IMR-90 (cell line): ENCODE data around the gene OR8J1. TPM values are rescaled to one million over a fixed set of nuclear protein-coding genes. Genes with fewer than 3 reads are reported as not detected.

ENCODE experiments used
- ATAC-seq: fragments of 200-7000 bp; cut with Tn5 transposase; 2 replicates; pipeline ENCODE4 v1.9.1; 2020; ENCODE audit warnings: low read depth, mild to moderate bottlenecking, moderate library complexity
- BruUV-seq: library from RNA; stranded (reverse); fragments of 400-500 nt; replicated peaks from 2 replicates; lab custom pipeline; 2021; lab: Mats Ljungman, UMichigan
- CTCF ChIA-PET: fragments of 300-600 bp; formaldehyde crosslinking; extraction: SDS; loops from one replicate; lab custom pipeline; 2021; ENCODE audit warnings: antibody characterized with exemption; lab: Yijun Ruan, JAX
- POLR2A ChIA-PET: fragments of 300-600 bp; sonication (Branson Sonifier 250); formaldehyde crosslinking; loops from one replicate; lab custom pipeline; 2022; ENCODE audit warnings: antibody characterized with exemption; ENCODE audit not compliant: unreplicated experiment; lab: Charles Lee
- DNase-seq: peaks from one replicate; pipeline ENCODE4 v3.0.0; 2013
- H2AFZ ChIP-seq: replicated peaks from 2 replicates; pipeline ENCODE3; 2013; ENCODE audit warnings: low read length, mild to moderate bottlenecking; ENCODE audit not compliant: poor library complexity
- H2AK5ac ChIP-seq: 2 replicates; pipeline ENCODE4 v1.6.1; 2013; ENCODE audit warnings: low read depth, low read length, inconsistent platforms
- H2AK9ac ChIP-seq: replicated peaks from 2 replicates; pipeline ENCODE3; 2013; ENCODE audit warnings: mild to moderate bottlenecking, low read depth, low read length, moderate library complexity; ENCODE audit not compliant: poor library complexity
- H2BK120ac ChIP-seq: 2 replicates; pipeline ENCODE4 v1.6.1; 2013; ENCODE audit warnings: low read depth, low read length, inconsistent platforms
- H2BK15ac ChIP-seq: 3 replicates; pipeline ENCODE4 v1.6.1; 2013; ENCODE audit warnings: low read depth, low read length, inconsistent platforms
- H2BK20ac ChIP-seq: 2 replicates; pipeline ENCODE4 v1.6.1; 2013; ENCODE audit warnings: low read depth, mild to moderate bottlenecking, inconsistent platforms, low read length, moderate library complexity
- H2BK5ac ChIP-seq: 2 replicates; pipeline ENCODE4 v1.6.1; 2013; ENCODE audit warnings: mild to moderate bottlenecking, low read depth, low read length, inconsistent platforms; ENCODE audit not compliant: poor library complexity, severe bottlenecking
- H3K14ac ChIP-seq: replicated peaks from 2 replicates; pipeline ENCODE4 v1.6.1; 2013; ENCODE audit warnings: low read depth, low read length, inconsistent platforms
- H3K18ac ChIP-seq: 2 replicates; pipeline ENCODE4 v1.6.1; 2013; ENCODE audit warnings: low read depth, low read length, control low read depth
- H3K23ac ChIP-seq: 2 replicates; pipeline ENCODE4 v1.6.1; 2013; ENCODE audit warnings: low read depth, low read length, inconsistent platforms
- H3K27ac ChIP-seq: 2 replicates; pipeline ENCODE4 v1.5.1; 2013; ENCODE audit warnings: mild to moderate bottlenecking, control low read depth, low read length; ENCODE audit not compliant: insufficient read depth
- H3K27me3 ChIP-seq: 2 replicates; pipeline ENCODE4 v1.6.1; 2013; ENCODE audit warnings: low read length; ENCODE audit not compliant: control insufficient read depth, insufficient read depth
- H3K36me3 ChIP-seq: 2 replicates; pipeline ENCODE4 v1.6.1; 2013; ENCODE audit warnings: low read length, mixed read lengths; ENCODE audit not compliant: control insufficient read depth, insufficient read depth
- H3K4ac ChIP-seq: 2 replicates; pipeline ENCODE4 v1.6.1; 2013; ENCODE audit warnings: low read depth, low read length, inconsistent platforms
- H3K4me1 ChIP-seq: 2 replicates; pipeline ENCODE4 v1.6.1; 2013; ENCODE audit warnings: low read length, mixed read lengths; ENCODE audit not compliant: control insufficient read depth, insufficient read depth
- H3K4me2 ChIP-seq: 2 replicates; pipeline ENCODE4 v1.6.1; 2013; ENCODE audit warnings: low read depth, mild to moderate bottlenecking, control low read depth, low read length, moderate library complexity
- H3K4me3 ChIP-seq: 2 replicates; pipeline ENCODE4 v1.5.1; 2013; ENCODE audit warnings: low read depth, mild to moderate bottlenecking, control low read depth, low read length, moderate library complexity; ENCODE audit not compliant: insufficient read depth
- H3K56ac ChIP-seq: 2 replicates; pipeline ENCODE4 v1.6.1; 2013; ENCODE audit warnings: low read length, inconsistent platforms; ENCODE audit not compliant: insufficient read depth; ENCODE audit errors: extremely low read depth
- H3K79me1 ChIP-seq, 2 experiments: 2 replicates each; pipeline ENCODE4 v1.6.1; 2013; ENCODE audit warnings: low read length in 2 of 2, inconsistent platforms in 1 of 2, low read depth in 1 of 2
- H3K9ac ChIP-seq: 2 replicates; pipeline ENCODE4 v1.6.1; 2013; ENCODE audit warnings: low read depth, low read length, control low read depth
- H3K9me1 ChIP-seq: 2 replicates; pipeline ENCODE4 v1.6.1; 2013; ENCODE audit warnings: low read length, inconsistent platforms; ENCODE audit not compliant: insufficient read depth
- H3K9me3 ChIP-seq: 2 replicates; pipeline ENCODE4 v1.6.1; 2013; ENCODE audit warnings: low read length; ENCODE audit not compliant: control insufficient read depth, insufficient read depth
- H4K20me1 ChIP-seq: 2 replicates; pipeline ENCODE4 v1.6.1; 2013; ENCODE audit warnings: low read length, inconsistent platforms; ENCODE audit not compliant: insufficient read depth
- H4K5ac ChIP-seq: 2 replicates; pipeline ENCODE4 v1.6.1; 2013; ENCODE audit warnings: mild to moderate bottlenecking, low read depth, low read length, control low read depth
- H4K8ac ChIP-seq, 2 experiments: 2 replicates each; pipeline ENCODE4 v1.6.1; 2013; ENCODE audit warnings: low read depth in 2 of 2, low read length in 2 of 2, control low read depth in 1 of 2, inconsistent platforms in 1 of 2
- H4K91ac ChIP-seq: 2 replicates; pipeline ENCODE4 v1.6.1; 2013; ENCODE audit warnings: low read depth, low read length, inconsistent platforms; ENCODE audit not compliant: insufficient read depth
- BHLHE40 ChIP-seq: fragments of 150-350 bp; IDR thresholded peaks from 2 replicates; pipeline ENCODE4 v1.6.1; 2016; ENCODE audit warnings: mild to moderate bottlenecking, low read depth, low read length
- CHD1 ChIP-seq: IDR thresholded peaks from 2 replicates; pipeline ENCODE4 v1.6.1; 2012; ENCODE audit warnings: low read depth, low read length, improper control_type of control experiment
- CTCF ChIP-seq: conservative IDR thresholded peaks from 2 replicates; pipeline ENCODE4 v1.5.1; 2012; ENCODE audit warnings: mild to moderate bottlenecking, low read depth, low read length, improper control_type of control experiment
- ELK1 ChIP-seq: fragments of 150-350 bp; IDR thresholded peaks from 2 replicates; pipeline ENCODE4 v1.6.1; 2016; ENCODE audit warnings: low read depth, mild to moderate bottlenecking, low read length, moderate library complexity, borderline replicate concordance
- MXI1 ChIP-seq: IDR thresholded peaks from 2 replicates; pipeline ENCODE4 v1.6.1; 2012; ENCODE audit warnings: low read depth, mild to moderate bottlenecking, low read length, moderate library complexity, borderline replicate concordance
- RFX5 ChIP-seq: IDR thresholded peaks from 2 replicates; pipeline ENCODE4 v1.8.0; 2012; ENCODE audit warnings: low read depth, mild to moderate bottlenecking, low read length, moderate library complexity
- SMC3 ChIP-seq: fragments of 150-350 bp; IDR thresholded peaks from 2 replicates; pipeline ENCODE4 v1.6.1; 2016; ENCODE audit warnings: low read depth, mild to moderate bottlenecking, antibody characterized with exemption, low read length, moderate library complexity
- dilution Hi-C: fragments of 300-500 bp; cut with HindIII; formaldehyde crosslinking; loops from one replicate; pipeline ENCODE4 v1.14.3; 2018; ENCODE audit warnings: low sequenced_read_pairs; ENCODE audit not compliant: unreplicated experiment
- in situ Hi-C: fragments of 300-500 bp; cut with MboI; formaldehyde crosslinking; loops from 3 replicates; pipeline ENCODE4 v1.14.3; 2019; ENCODE audit warnings: low sequenced_read_pairs, inconsistent platforms, mixed read lengths
- intact Hi-C: fragments of 100-400 bp; cut with micrococcal nuclease; formaldehyde crosslinking; loops from 2 replicates; pipeline ENCODE4 v1.10.0; 2022
- polyA plus RNA-seq, 3 experiments: library from polyadenylated mRNA; depleted of rRNA; stranded (reverse); fragments of >200 nt; gene quantifications; 2 replicates each; pipeline ENCODE4 v1.2.3, GENCODE V29; 2012; ENCODE audit warnings: low replicate concordance in 1 of 3
- total RNA-seq: library from RNA; depleted of rRNA; stranded (reverse); fragments of >200 nt; gene quantifications from 2 replicates; pipeline ENCODE4 v1.2.3, GENCODE V29; 2012

The OR8J1 gene
- total and polyA plus RNA-seq, 2 of the 4 experiments (the other 2 are of a cell fraction), result not detected

- Histone ChIP-seq H2BK20ac (no peak within 1 kb of the TSS), H3K9me1 (no peaks in the 10 kb centered on the region), H3K4ac (no peak within 1 kb of the TSS), H3K27ac (no peak within 1 kb of the TSS), H2BK120ac (no peak within 1 kb of the TSS), H2BK15ac (no peak within 1 kb of the TSS), H3K4me2 (no peak within 1 kb of the TSS), H3K18ac (no peak within 1 kb of the TSS), H4K8ac (no peak within 1 kb of the TSS), H3K9ac (no peak within 1 kb of the TSS), H3K36me3 (no peaks in the 10 kb centered on the region), H4K91ac (no peak within 1 kb of the TSS), H4K20me1 (no peaks in the 10 kb centered on the region), H3K14ac (no peak within 1 kb of the TSS), H2AK9ac (no peak within 1 kb of the TSS), H2AK5ac (no peak within 1 kb of the TSS), H3K4me3 (no peak within 1 kb of the TSS), H2AFZ (no peak within 1 kb of the TSS), H3K27me3 (no peaks in the 10 kb centered on the region), H3K79me1 (no peaks in the 10 kb centered on the region), H4K5ac (no peak within 1 kb of the TSS), H3K56ac (no peak within 1 kb of the TSS), H3K4me1 (no peaks in the 10 kb centered on the region), H3K9me3 (peaks cover 2% of the 10 kb centered on the region; the same call in 1 of the 2 replicates), H2BK5ac (no peak within 1 kb of the TSS), H3K23ac (no peak within 1 kb of the TSS)
- ChIA-PET POLR2A (no interaction called here), CTCF (no interaction called here)
- no peak for ATAC-seq
- dilution Hi-C loops, result no loop called here
- DNase-seq, result no peak
- intact Hi-C loops, result no loop called here
- TF ChIP-seq RFX5 (no peak), CHD1 (no peak), CTCF (no peak), SMC3 (no peak), BHLHE40 (no peak), ELK1 (no peak), MXI1 (no peak)
- BruUV-seq, result no TSS peak
- in situ Hi-C loops, result no loop called here
Observed at GRCh38 chr11:56314844-56315243, 39.2 kb upstream of the OR8J1 start, which contains the start of gene OR8K3. Gene OR8K3, plus strand, starts transcription at chr11:56315144. Its CDS starts 3,163 bp downstream, at chr11:56318307.
